Liver (tissue), 9 donors: ENCODE results near the gene TRMT13. TPM values are rescaled to one million over a fixed set of nuclear protein-coding genes. Genes with fewer than 3 reads are reported as not detected.

Experiments used
- DNase-seq: peaks from one replicate; pipeline ENCODE4 v3.0.0-alpha.2; 2017; ENCODE audit warnings: low spot score
- H3K27ac ChIP-seq, 2 donors: one replicate each; pipeline ENCODE4 v1.7.0; 2013; ENCODE audit warnings: inconsistent platforms in 2 of 2, low read length in 2 of 2, control low read depth in 1 of 2, low read depth in 1 of 2, mild to moderate bottlenecking in 1 of 2
- H3K27me3 ChIP-seq, 4 donors: one replicate each; pipeline versions ENCODE4 v1.6.1 to v1.7.0; 2013; ENCODE audit warnings: low read length in 3 of 4, inconsistent platforms in 1 of 4, mild to moderate bottlenecking in 1 of 4, moderate library complexity in 1 of 4; ENCODE audit not compliant: control insufficient read depth in 4 of 4, insufficient read depth in 4 of 4
- H3K36me3 ChIP-seq, 4 donors: one replicate each; pipeline versions ENCODE4 v1.6.1 to v1.7.0; 2013; ENCODE audit warnings: low read length in 3 of 4, mild to moderate bottlenecking in 3 of 4, low read depth in 1 of 4, moderate library complexity in 1 of 4; ENCODE audit not compliant: control insufficient read depth in 4 of 4, insufficient read depth in 3 of 4
- H3K4me1 ChIP-seq, 4 donors: one replicate each; pipeline versions ENCODE4 v1.6.1 to v1.7.0; 2013; ENCODE audit warnings: low read length in 3 of 4, mild to moderate bottlenecking in 3 of 4, moderate library complexity in 1 of 4; ENCODE audit not compliant: control insufficient read depth in 4 of 4, insufficient read depth in 4 of 4
- H3K4me3 ChIP-seq, 3 donors: one replicate each; pipeline versions ENCODE4 v1.6.1 to v1.7.0; 2013; ENCODE audit warnings: low read length in 3 of 3, control low read depth in 1 of 3, low read depth in 1 of 3, mild to moderate bottlenecking in 1 of 3
- H3K9ac ChIP-seq, 2 donors: one replicate each; pipeline ENCODE4 v1.7.0; 2013; ENCODE audit warnings: low read length in 2 of 2, mild to moderate bottlenecking in 2 of 2, moderate library complexity in 2 of 2, control low read depth in 1 of 2, low read depth in 1 of 2
- H3K9me3 ChIP-seq, 4 donors: one replicate each; pipeline versions ENCODE4 v1.6.1 to v1.7.0; 2013; ENCODE audit warnings: low read length in 3 of 4; ENCODE audit not compliant: control insufficient read depth in 4 of 4
- ATF3 ChIP-seq: IDR thresholded peaks from 2 replicates; pipeline ENCODE4 v1.6.1; 2016; ENCODE audit warnings: antibody characterized with exemption
- EGR1 ChIP-seq, 2 donors: IDR thresholded peaks; 2 replicates each; pipeline ENCODE4 v1.6.1; 2016 to 2018; ENCODE audit warnings: antibody characterized with exemption in 2 of 2, low read depth in 2 of 2
- FOXA1 ChIP-seq: IDR thresholded peaks from 2 replicates; pipeline ENCODE4 v1.6.1; 2016; ENCODE audit warnings: antibody characterized with exemption
- FOXA2 ChIP-seq: IDR thresholded peaks from 2 replicates; pipeline ENCODE4 v1.6.1; 2016; ENCODE audit warnings: antibody characterized with exemption
- GABPA ChIP-seq, 2 donors: IDR thresholded peaks in 1 of 2; conservative IDR thresholded peaks in 1 of 2; 2 replicates each; pipeline ENCODE4 v1.6.1; 2016; ENCODE audit warnings: antibody characterized with exemption in 2 of 2, mild to moderate bottlenecking in 1 of 2, moderate library complexity in 1 of 2
- HNF4A ChIP-seq, 2 donors: conservative IDR thresholded peaks; 2 replicates each; pipeline ENCODE4 v1.6.1; 2016; ENCODE audit warnings: antibody characterized with exemption in 2 of 2, mild to moderate bottlenecking in 2 of 2
- HNF4G ChIP-seq: IDR thresholded peaks from 2 replicates; pipeline ENCODE4 v1.6.1; 2016; ENCODE audit warnings: antibody characterized with exemption
- JUND ChIP-seq, 2 donors: IDR thresholded peaks; 2 replicates each; pipeline ENCODE4 v1.6.1; 2016; ENCODE audit warnings: antibody characterized with exemption in 2 of 2
- MAX ChIP-seq: IDR thresholded peaks from 2 replicates; pipeline ENCODE4 v1.6.1; 2016; ENCODE audit warnings: antibody characterized with exemption
- NR2F2 ChIP-seq: IDR thresholded peaks from 2 replicates; pipeline ENCODE4 v1.6.1; 2016; ENCODE audit warnings: antibody characterized with exemption
- RAD21 ChIP-seq, 2 donors: IDR thresholded peaks; 2 replicates each; pipeline ENCODE4 v1.6.1; 2016; ENCODE audit warnings: antibody characterized with exemption in 2 of 2, mild to moderate bottlenecking in 2 of 2
- REST ChIP-seq: IDR thresholded peaks from 2 replicates; pipeline ENCODE4 v1.6.1; 2016; ENCODE audit warnings: antibody characterized with exemption, mild to moderate bottlenecking
- RXRA ChIP-seq, 2 donors: IDR thresholded peaks; 2 replicates each; pipeline ENCODE4 v1.6.1; 2017 to 2018; ENCODE audit warnings: antibody characterized with exemption in 2 of 2, mild to moderate bottlenecking in 1 of 2
- SP1 ChIP-seq: IDR thresholded peaks from 2 replicates; pipeline ENCODE4 v1.6.1; 2018; ENCODE audit warnings: antibody characterized with exemption, mild to moderate bottlenecking
- TAF1 ChIP-seq: conservative IDR thresholded peaks from 2 replicates; pipeline ENCODE4 v1.6.1; 2016; ENCODE audit warnings: antibody characterized with exemption, mild to moderate bottlenecking
- YY1 ChIP-seq: IDR thresholded peaks from 2 replicates; pipeline ENCODE4 v1.6.1; 2016; ENCODE audit warnings: antibody characterized with exemption, mild to moderate bottlenecking
- ZBTB33 ChIP-seq: IDR thresholded peaks from 2 replicates; pipeline ENCODE4 v1.6.1; 2016; ENCODE audit warnings: antibody characterized with exemption
- WGBS: extraction: QIAGEN DNeasy Blood & Tissue Kit; methylation state at CpG from one replicate; pipeline ENCODE4 v1.1.7; 2013; 5-methylcytosine and 5-hydroxymethylcytosine counted together
- polyA plus RNA-seq, 2 donors: library from polyadenylated mRNA; stranded (reverse) in 1 of 2; unstranded in 1 of 2; fragments of 200-250 nt in 1 of 2; fragments of >200 nt in 1 of 2; fragmentation: Nextera tagmentation in 1 of 2; extraction: Ambion mirVana in 1 of 2; gene quantifications; one replicate each; pipeline versions ENCODE4 v1.2.1 to v1.2.3, GENCODE V29; 2013 to 2015
- total RNA-seq, 2 donors: library from RNA; depleted of rRNA; stranded (reverse); fragments of >200 nt; gene quantifications; one replicate each; pipeline ENCODE4 v1.2.3, GENCODE V29; 2014
- TF ChIP-seq, protein P1 (sequence below): fragments of 150-350 bp; IDR thresholded peaks from 2 replicates; pipeline ENCODE4 v1.5.1; 2017; ENCODE audit warnings: improper control_type of control experiment, low read depth, low read length; ENCODE audit not compliant: missing input control
- donor health status: healthy.
- donor health status: healthy.
- donor health status: healthy.
- donor health status: healthy.
- donor health status: healthy.

TRMT13 gene, protein sequence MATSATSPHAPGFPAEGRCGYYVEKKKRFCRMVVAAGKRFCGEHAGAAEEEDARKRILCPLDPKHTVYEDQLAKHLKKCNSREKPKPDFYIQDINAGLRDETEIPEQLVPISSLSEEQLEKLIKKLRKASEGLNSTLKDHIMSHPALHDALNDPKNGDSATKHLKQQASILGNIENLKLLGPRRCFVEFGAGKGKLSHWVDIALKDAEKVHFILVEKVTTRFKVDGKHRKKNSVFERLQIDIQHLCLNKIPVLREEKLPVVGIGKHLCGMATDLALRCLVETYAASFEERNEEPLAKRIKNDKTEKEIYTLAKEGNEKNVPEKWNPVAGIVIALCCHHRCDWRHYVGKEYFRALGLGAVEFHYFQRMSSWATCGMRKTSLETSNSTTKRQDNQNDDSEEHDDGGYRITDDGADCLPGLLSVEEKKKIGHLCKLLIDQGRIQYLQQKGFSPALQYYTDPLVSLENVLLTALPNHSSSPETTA
- total RNA-seq (10 to 100 TPM in 1 of 2 donors, 1 to 10 TPM in 1; 8.1 to 11.2 TPM), polyA plus RNA-seq (10 to 100 TPM in 1 of 2 donors, 1 to 10 TPM in 1; 3.5 to 10.6 TPM)

GRCh38 chr1:100132566-100133477 is at the start of gene TRMT13, which contains the start of gene SASS6:
TSS of gene TRMT13 (plus strand) at chr1:100133163. CDS start at chr1:100133169, 6 bp downstream.
TSS of gene SASS6 (minus strand) at chr1:100132930. CDS start at chr1:100132814, 116 bp downstream.
- Histone ChIP-seq H3K36me3 (peaks cover 2 to 9% (median 7%) of the 10 kb centered on the region in 4 donors), H3K27me3 (no peaks in the 10 kb centered on the region)
- TF ChIP-seq MAX (peak; percentile 100), NR2F2 (peak; percentile 87), SP1 (peak; percentile 78), ATF3 (peak; percentile 67), YY1 (peak; percentile 100), JUND (IDR thresholded peaks at IDR 0.05) (peak; percentile 56 to 89), RXRA (IDR thresholded peaks at IDR 0.05) (peak; percentile 80 to 86), EGR1 (IDR thresholded peaks at IDR 0.05; ENCODE audit: low read depth in 2 of 2) (peak; percentile 95 to 97), REST (peak; percentile 88), RAD21 (IDR thresholded peaks at IDR 0.05) (peak; percentile 61 to 63), ZBTB33 (peak; percentile 98), FOXA1 (peak; percentile 55), GABPA (IDR thresholded peaks at IDR 0.05 in 1 of 2, conservative IDR thresholded peaks at IDR 0.05 in 1 of 2) (peak; percentile 90 to 99), HNF4A (conservative IDR thresholded peaks at IDR 0.05) (peak; percentile 56 to 65), FOXA2 (no peak), HNF4G (no peak), TAF1 (peak; percentile 60)
- TF ChIP-seq, protein P1, sequence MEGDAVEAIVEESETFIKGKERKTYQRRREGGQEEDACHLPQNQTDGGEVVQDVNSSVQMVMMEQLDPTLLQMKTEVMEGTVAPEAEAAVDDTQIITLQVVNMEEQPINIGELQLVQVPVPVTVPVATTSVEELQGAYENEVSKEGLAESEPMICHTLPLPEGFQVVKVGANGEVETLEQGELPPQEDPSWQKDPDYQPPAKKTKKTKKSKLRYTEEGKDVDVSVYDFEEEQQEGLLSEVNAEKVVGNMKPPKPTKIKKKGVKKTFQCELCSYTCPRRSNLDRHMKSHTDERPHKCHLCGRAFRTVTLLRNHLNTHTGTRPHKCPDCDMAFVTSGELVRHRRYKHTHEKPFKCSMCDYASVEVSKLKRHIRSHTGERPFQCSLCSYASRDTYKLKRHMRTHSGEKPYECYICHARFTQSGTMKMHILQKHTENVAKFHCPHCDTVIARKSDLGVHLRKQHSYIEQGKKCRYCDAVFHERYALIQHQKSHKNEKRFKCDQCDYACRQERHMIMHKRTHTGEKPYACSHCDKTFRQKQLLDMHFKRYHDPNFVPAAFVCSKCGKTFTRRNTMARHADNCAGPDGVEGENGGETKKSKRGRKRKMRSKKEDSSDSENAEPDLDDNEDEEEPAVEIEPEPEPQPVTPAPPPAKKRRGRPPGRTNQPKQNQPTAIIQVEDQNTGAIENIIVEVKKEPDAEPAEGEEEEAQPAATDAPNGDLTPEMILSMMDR: peak; percentile 41

More at GRCh38 chr1:100132566-100133477, at the start of gene TRMT13, which contains the start of gene SASS6:
- peak within 1 kb of the TSS; percentile 71 to 96 (median 81) for H3K4me3 ChIP-seq
- DNase-seq: peak; percentile 91
- WGBS: under 1% methylated on average over 57 of the region's 57 CpGs
- H3K9ac ChIP-seq: peak within 1 kb of the TSS; percentile 45 to 62
- H3K27ac ChIP-seq: peak within 1 kb of the TSS; percentile 20 to 57
- H3K9me3 ChIP-seq: no peaks in the 10 kb centered on the region
- peaks cover 11 to 25% (median 21%) of the 10 kb centered on the region in 4 donors for H3K4me1 ChIP-seq
